K562 (cell line): ENCODE data around the gene LAMA5. TPM values are rescaled to one million over a fixed set of nuclear protein-coding genes. Genes with fewer than 3 reads are reported as not detected.

ENCODE experiments used
- ATAC-seq: fragments of 200-7000 bp; cut with Tn5 transposase; 3 replicates; pipeline ENCODE4 v1.9.1; 2020; ENCODE audit warnings: moderate library complexity
- BruUV-seq: library from RNA; stranded (reverse); fragments of 400-500 nt; replicated peaks from 2 replicates; lab custom pipeline; 2021; lab: Mats Ljungman, UMichigan
- CTCF ChIA-PET: fragments of 300-600 bp; formaldehyde crosslinking; extraction: SDS; loops from one replicate; lab custom pipeline; 2021; ENCODE audit warnings: low intra/inter-chr PET ratio; lab: Yijun Ruan, JAX
- POLR2A ChIA-PET: fragments of 300-600, 350-650 bp; sonication (Branson Sonifier 250); formaldehyde crosslinking; extraction: SDS; loops from one replicate; lab custom pipeline; 2021; ENCODE audit warnings: antibody characterized with exemption, inconsistent platforms; lab: Yijun Ruan, JAX
- DNase-seq, 4 experiments: peaks; one replicate each; pipeline versions ENCODE4 v3.0.0 to v3.0.0-alpha.2; 2011 to 2018; ENCODE audit warnings: low spot score in 3 of 4, mixed read lengths in 3 of 4; ENCODE audit errors: extremely low read depth in 1 of 4
- FAIRE-seq: peaks from 2 replicates; lab custom pipeline; 2011; peaks lifted over from hg19 to GRCh38; lab: Jason Lieb, UNC
- H2AFZ ChIP-seq: 2 replicates; pipeline ENCODE4 v1.6.0; 2011; ENCODE audit warnings: low read depth, low read length, control low read depth, inconsistent platforms
- H3K27ac ChIP-seq: fragments of 200-600 bp; 3 replicates; pipeline ENCODE4 v1.8.0; 2011; ENCODE audit warnings: low read depth, mild to moderate bottlenecking, control low read depth, inconsistent platforms, low read length, moderate library complexity, mixed read lengths; ENCODE audit errors: extremely low read depth
- H3K27me3 ChIP-seq, 2 experiments: fragments of 300-600 bp in 1 of 2; 2 replicates in 1 of 2; 3 replicates in 1 of 2; pipeline versions ENCODE4 v1.6.0 to v1.8.0; 2011; ENCODE audit warnings: inconsistent platforms in 2 of 2, low read length in 2 of 2, mild to moderate bottlenecking in 1 of 2, mixed read lengths in 1 of 2, moderate library complexity in 1 of 2; ENCODE audit not compliant: control insufficient read depth in 2 of 2, insufficient read depth in 2 of 2
- H3K36me3 ChIP-seq: fragments of 300-600 bp; 3 replicates; pipeline ENCODE4 v1.8.0; 2011; ENCODE audit warnings: mild to moderate bottlenecking, low read length, inconsistent platforms; ENCODE audit not compliant: control insufficient read depth, insufficient read depth
- H3K4me1 ChIP-seq, 2 experiments: fragments of 200-600 bp in 1 of 2; replicated peaks in 1 of 2; 2 replicates in 1 of 2; 3 replicates in 1 of 2; pipeline versions ENCODE4 v1.5.1 to v1.8.0; 2011; ENCODE audit warnings: inconsistent platforms in 2 of 2, low read length in 2 of 2, mild to moderate bottlenecking in 1 of 2, mixed read lengths in 1 of 2, moderate library complexity in 1 of 2; ENCODE audit not compliant: control insufficient read depth in 2 of 2, insufficient read depth in 2 of 2
- H3K4me2 ChIP-seq: 2 replicates; pipeline ENCODE4 v1.6.1; 2011; ENCODE audit warnings: low read length, control low read depth, inconsistent platforms, mixed read lengths; ENCODE audit not compliant: insufficient read depth
- H3K4me3 ChIP-seq: fragments of 200-600 bp; sonication (generic), shearing (Covaris generic); 2 replicates; pipeline ENCODE4 v1.5.1; 2016; ENCODE audit warnings: control low read depth, inconsistent platforms
- H3K79me2 ChIP-seq: fragments of 200-600 bp; 3 replicates; pipeline ENCODE4 v1.8.0; 2011; ENCODE audit warnings: low read length, inconsistent platforms; ENCODE audit not compliant: control insufficient read depth, insufficient read depth
- H3K9ac ChIP-seq, 2 experiments: 2 replicates each; pipeline versions ENCODE4 v1.6.0 to v1.6.1; 2011; ENCODE audit warnings: low read depth in 2 of 2, low read length in 2 of 2, control low read depth in 1 of 2, inconsistent platforms in 1 of 2, mild to moderate bottlenecking in 1 of 2, mixed read lengths in 1 of 2; ENCODE audit not compliant: insufficient read depth in 1 of 2
- H3K9me1 ChIP-seq: one replicate; pipeline ENCODE4 v1.6.0; 2011; ENCODE audit warnings: inconsistent platforms, mild to moderate bottlenecking, low read length, moderate library complexity; ENCODE audit not compliant: control insufficient read depth, insufficient read depth
- H3K9me3 ChIP-seq: replicated peaks from 2 replicates; pipeline ENCODE4 v1.5.1; 2011; ENCODE audit warnings: low read depth, low read length, inconsistent platforms; ENCODE audit not compliant: control insufficient read depth, insufficient read depth
- H4K20me1 ChIP-seq: replicated peaks from 2 replicates; pipeline ENCODE4 v1.6.1; 2011; ENCODE audit warnings: low read length, inconsistent platforms, mixed read lengths; ENCODE audit not compliant: control insufficient read depth, insufficient read depth
- ELF4 ChIP-seq: fragments of 450-650 bp; formaldehyde crosslinking; IDR thresholded peaks from 2 replicates; pipeline ENCODE4 v1.4.0; 2022; ENCODE audit warnings: missing genetic modification characterization
- GABPA ChIP-seq: fragments of 200-800 bp; sonication (Bioruptor generic); conservative IDR thresholded peaks from 2 replicates; pipeline ENCODE4 v1.6.1; 2016; ENCODE audit warnings: low read depth, missing genetic modification characterization, missing compliant biosample characterization
- GATAD2A ChIP-seq: fragments of 450-650 bp; IDR thresholded peaks from 2 replicates; pipeline ENCODE4 v1.6.1; 2017
- GTF2E2 ChIP-seq: fragments of 200-800 bp; sonication (Bioruptor generic); IDR thresholded peaks from 2 replicates; pipeline ENCODE4 v1.6.1; 2016; ENCODE audit warnings: missing genetic modification characterization, missing compliant biosample characterization
- HDGF ChIP-seq: fragments of 450-650 bp; IDR thresholded peaks from 2 replicates; pipeline ENCODE4 v1.6.1; 2016
- HEY1 ChIP-seq: fragments of 250-450 bp; sonication (Bioruptor Pico); IDR thresholded peaks from 2 replicates; pipeline ENCODE4 v1.5.0; 2020; ENCODE audit warnings: mild to moderate bottlenecking, moderate library complexity, borderline replicate concordance
- HMG20B ChIP-seq: fragments of 250-450 bp; sonication (Bioruptor Pico); IDR thresholded peaks from 2 replicates; pipeline ENCODE4 v1.5.0; 2021; ENCODE audit warnings: mild to moderate bottlenecking
- LARP7 ChIP-seq: fragments of 450-650 bp; IDR thresholded peaks from 2 replicates; pipeline ENCODE4 v1.6.1; 2016
- NR2C2 ChIP-seq, 2 experiments: fragments of 200-800 bp in 1 of 2; sonication (Bioruptor generic) in 1 of 2; sonication (generic) in 1 of 2; formaldehyde crosslinking in 1 of 2; IDR thresholded peaks; 2 replicates each; pipeline versions ENCODE4 v1.6.1 to v1.8.0; 2016 to 2022; ENCODE audit warnings: mild to moderate bottlenecking in 1 of 2, missing compliant biosample characterization in 1 of 2, missing genetic modification characterization in 1 of 2, missing genetic modification reagents in 1 of 2
- OTX1 ChIP-seq: fragments of 450-650 bp; formaldehyde crosslinking; IDR thresholded peaks from 2 replicates; pipeline ENCODE4 v1.4.0; 2022; ENCODE audit warnings: mild to moderate bottlenecking
- PCBP1 ChIP-seq: fragments of 200-400 bp; formaldehyde crosslinking; IDR thresholded peaks from 2 replicates; pipeline ENCODE4 v1.6.1; 2018; ENCODE audit warnings: mild to moderate bottlenecking, low read depth, low read length; ENCODE audit not compliant: poor library complexity, severe bottlenecking
- POLR2G ChIP-seq: fragments of 200-400 bp; formaldehyde crosslinking; IDR thresholded peaks from 2 replicates; pipeline ENCODE4 v1.6.1; 2017; ENCODE audit warnings: low read depth, mild to moderate bottlenecking, antibody characterized with exemption, low read length, moderate library complexity
- RB1 ChIP-seq: fragments of 450-650 bp; IDR thresholded peaks from 2 replicates; pipeline ENCODE4 v1.6.1; 2017; ENCODE audit warnings: low read depth, mild to moderate bottlenecking
- RBBP5 ChIP-seq: fragments of 200-600 bp; sonication (generic); IDR thresholded peaks from 2 replicates; pipeline ENCODE4 v1.6.1; 2012; ENCODE audit warnings: borderline replicate concordance, mild to moderate bottlenecking, low read length, control low read depth, inconsistent platforms; ENCODE audit not compliant: insufficient read depth, poor library complexity, severe bottlenecking
- SMARCA5 ChIP-seq: fragments of 450-650 bp; IDR thresholded peaks from 2 replicates; pipeline ENCODE4 v1.6.1; 2016
- ZKSCAN1 ChIP-seq: fragments of 150-350 bp; IDR thresholded peaks from 2 replicates; pipeline ENCODE4 v1.6.1; 2016; ENCODE audit warnings: low read depth, low read length
- ZNF12 ChIP-seq: sonication (generic); formaldehyde crosslinking; IDR thresholded peaks from 2 replicates; pipeline ENCODE4 v1.4.0; 2020; ENCODE audit warnings: mild to moderate bottlenecking, missing genetic modification reagents
- ZNF239 ChIP-seq: fragments of 250-450 bp; sonication (Bioruptor Pico); IDR thresholded peaks from 2 replicates; pipeline ENCODE4 v1.4.0; 2020; ENCODE audit warnings: mild to moderate bottlenecking
- ZNF253 ChIP-seq: fragments of 250-450 bp; sonication (Bioruptor Pico); conservative IDR thresholded peaks from 2 replicates; pipeline ENCODE4 v1.6.1; 2021; ENCODE audit warnings: mild to moderate bottlenecking
- ZNF561 ChIP-seq: fragments of 450-650 bp; formaldehyde crosslinking; conservative IDR thresholded peaks from 2 replicates; pipeline ENCODE4 v1.4.0; 2020; ENCODE audit warnings: mild to moderate bottlenecking, moderate library complexity
- ZNF707 ChIP-seq: fragments of 250-450 bp; sonication (Bioruptor Pico); conservative IDR thresholded peaks from 2 replicates; pipeline ENCODE4 v1.8.0; 2022; ENCODE audit warnings: inconsistent platforms, mild to moderate bottlenecking, moderate library complexity
- ZNF717 ChIP-seq: fragments of 250-450 bp; sonication (Bioruptor Pico); IDR thresholded peaks from 2 replicates; pipeline ENCODE4 v1.5.0; 2021
- WGBS: fragments of 100-300 bp; shearing (Covaris generic); methylation state at CpG from one replicate; pipeline ENCODE4 v1.1.6; 2016; ENCODE audit warnings: low coverage, mixed read lengths; ENCODE audit not compliant: insufficient coverage; ENCODE audit errors: missing lambda C conversion rate; 5-methylcytosine and 5-hydroxymethylcytosine counted together
- in situ Hi-C: fragments of 300-500 bp; cut with MboI; formaldehyde crosslinking; loops from 4 replicates; pipeline ENCODE4 v1.15.0; 2018; ENCODE audit warnings: inconsistent platforms, mixed read lengths
- intact Hi-C: fragments of 100-400 bp; cut with micrococcal nuclease; formaldehyde crosslinking; loops from 2 replicates; pipeline ENCODE4 v1.14.2; 2022
- polyA plus RNA-seq, 8 experiments: library from polyadenylated mRNA; depleted of rRNA in 4 of 8; stranded (reverse) in 5 of 8; unstranded in 3 of 8; fragments of >200 nt; fragmentation: Nextera tagmentation in 2 of 8; fragmentation: Illumina TruSeq in 1 of 8; extraction: Ambion mirVana in 2 of 8; extraction: Trizol in 1 of 8; gene quantifications; 2 replicates each; pipeline versions ENCODE4 v1.2.1 to v1.2.3, GENCODE V29; 2011 to 2014; ENCODE audit warnings: inconsistent platforms in 1 of 8, missing spikeins in 1 of 8
- total RNA-seq, 7 experiments: library from RNA; depleted of rRNA in 6 of 7; stranded (reverse); fragments of >200 nt in 6 of 7; fragmentation: Illumina TruSeq in 2 of 7; extraction: Trizol in 2 of 7; gene quantifications; 2 replicates each; pipeline versions ENCODE4 v1.2.1 to v1.2.3, GENCODE V29; 2011 to 2021; ENCODE audit warnings: low replicate concordance in 1 of 7
- TF ChIP-seq, protein P1 (sequence below), 2 experiments: fragments of 450-650 bp; IDR thresholded peaks; 2 replicates each; pipeline ENCODE4 v1.6.1; 2016

Gene LAMA5
- total and polyA plus RNA-seq, 9 of the 15 experiments (the other 6 are each of a cell fraction or from before 2014, with no cell fraction given), result 0.31 to 101 (median 7.8) TPM

DNA sequence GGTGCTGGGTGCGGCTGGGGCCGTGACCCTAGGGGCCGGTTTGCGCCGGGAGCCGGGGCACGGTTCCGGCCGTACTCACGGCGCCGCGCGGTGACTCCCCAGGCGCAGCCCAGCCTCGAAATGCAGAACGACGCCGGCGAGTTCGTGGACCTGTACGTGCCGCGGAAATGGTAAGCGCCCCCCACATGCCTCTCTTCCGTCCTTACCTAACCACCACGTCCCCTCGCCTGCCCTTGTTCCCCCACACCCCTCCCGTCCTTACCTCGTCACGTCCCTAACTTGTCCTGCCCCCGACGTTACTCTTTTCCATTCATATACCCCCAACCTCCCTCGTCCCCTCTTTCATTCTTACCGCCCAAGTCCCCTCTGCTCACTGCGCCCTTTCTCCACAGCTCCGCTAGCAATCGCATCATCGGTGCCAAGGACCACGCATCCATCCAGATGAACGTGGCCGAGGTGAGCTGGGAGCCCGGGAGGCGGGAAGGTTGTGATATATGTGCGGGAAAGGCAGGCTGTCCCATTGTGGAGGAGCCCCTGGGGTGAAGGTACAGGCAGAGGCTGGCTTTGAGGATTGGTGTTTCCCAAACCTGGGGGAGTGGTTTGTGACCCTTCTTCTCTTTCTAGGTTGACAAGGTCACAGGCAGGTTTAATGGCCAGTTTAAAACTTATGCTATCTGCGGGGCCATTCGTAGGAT, 20.3 kb upstream of the LAMA5 start:
- DNase-seq, result peak in 2 of 4 experiments; percentile 41 to 45
- TF ChIP-seq HDGF (peak; percentile 91), ZNF239 (CRISPR knock-in tag) (no peak), GATAD2A (no peak), ZNF253 (no peak), GABPA (tag) (peak; percentile 92), GTF2E2 (tag) (peak; percentile 59), HEY1 (no peak), POLR2G (peak; percentile 72), OTX1 (CRISPR knock-in tag) (peak; percentile 67; the same call in 1 of the 2 replicates), RB1 (no peak), ZNF717 (0 out of 2 replicates have a peak, but pooled peaks have one; percentile 31), ZNF561 (CRISPR knock-in tag) (0 out of 2 replicates have a peak, but pooled peaks have one; percentile 23), RBBP5 (peak; percentile 59), ZNF12 (CRISPR knock-in tag) (0 out of 2 replicates have a peak, but pooled peaks have one; percentile 22), NR2C2 (CRISPR knock-in tag; IDR thresholded peaks at IDR 0.05) (no peak), NR2C2 (tag; IDR thresholded peaks at IDR 0.05) (peak; percentile 97), ZKSCAN1 (no peak), SMARCA5 (0 out of 2 replicates have a peak, but pooled peaks have one; percentile 30), LARP7 (peak; percentile 87), HMG20B (CRISPR knock-in tag) (0 out of 2 replicates have a peak, but pooled peaks have one; percentile 51), PCBP1 (peak; percentile 5), ELF4 (CRISPR knock-in tag) (0 out of 2 replicates have a peak, but pooled peaks have one; percentile 58), ZNF707 (CRISPR knock-in tag) (no peak)
- TF ChIP-seq, protein P1, sequence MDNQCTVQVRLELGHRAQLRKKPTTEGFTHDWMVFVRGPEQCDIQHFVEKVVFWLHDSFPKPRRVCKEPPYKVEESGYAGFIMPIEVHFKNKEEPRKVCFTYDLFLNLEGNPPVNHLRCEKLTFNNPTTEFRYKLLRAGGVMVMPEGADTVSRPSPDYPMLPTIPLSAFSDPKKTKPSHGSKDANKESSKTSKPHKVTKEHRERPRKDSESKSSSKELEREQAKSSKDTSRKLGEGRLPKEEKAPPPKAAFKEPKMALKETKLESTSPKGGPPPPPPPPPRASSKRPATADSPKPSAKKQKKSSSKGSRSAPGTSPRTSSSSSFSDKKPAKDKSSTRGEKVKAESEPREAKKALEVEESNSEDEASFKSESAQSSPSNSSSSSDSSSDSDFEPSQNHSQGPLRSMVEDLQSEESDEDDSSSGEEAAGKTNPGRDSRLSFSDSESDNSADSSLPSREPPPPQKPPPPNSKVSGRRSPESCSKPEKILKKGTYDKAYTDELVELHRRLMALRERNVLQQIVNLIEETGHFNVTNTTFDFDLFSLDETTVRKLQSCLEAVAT (IDR thresholded peaks at IDR 0.05), result peak; percentile 55 to 65; a peak in 2 of 4 replicates

More for the DNA sequence above, 20.3 kb upstream of the LAMA5 start:
- H3K9me3 ChIP-seq, result no peaks in the 10 kb centered on the region
- FAIRE-seq (peak; percentile 46), ATAC-seq (no peak; the same call in 1 of the 3 replicates)
- H3K4me2 ChIP-seq, result peak overlapping the region; percentile 100
- peak overlapping the region; percentile 99 for H3K9ac ChIP-seq
- peaks cover 7% of the 10 kb centered on the region for H3K9me1 ChIP-seq
- peak overlapping the region; percentile 95 for H3K27ac ChIP-seq
- H3K27me3 ChIP-seq, result no peaks in the 10 kb centered on the region
- CTCF ChIA-PET, result interaction anchor here (1.9 kb wide), 1 partner anchor 85 kb away, joined by 7 read pairs; the partner anchor contains the start of gene ADRM1
- no TSS peak for BruUV-seq
- H3K36me3 ChIP-seq, result peaks cover 54% of the 10 kb centered on the region
- peaks cover 13 to 41% of the 10 kb centered on the region in 2 experiments; a peak in 4 of 5 replicates for H3K4me1 ChIP-seq
- in situ Hi-C loops, result no loop called here
- 0 out of 2 replicates have a peak overlapping the region, but pooled peaks have one; percentile 7 for H2AFZ ChIP-seq
- peaks cover 12% of the 10 kb centered on the region for H4K20me1 ChIP-seq
- H3K4me3 ChIP-seq, result peak overlapping the region; percentile 100
- intact Hi-C loops, result loop anchor here (10.0 kb wide), 1 partner anchor 243 kb away; the partner anchor contains the start of genes PSMA7 and SS18L1
- H3K79me2 ChIP-seq, result peaks cover 59% of the 10 kb centered on the region
- WGBS, result under 1% methylated on average over 34 of the region's 47 CpGs
- POLR2A ChIA-PET, result interaction anchor here (0.6 to 5.1 kb wide), 14 partner anchors 9 to 495 kb away, joined by 3 to 28 read pairs (median 4); partner anchors contain the start of genes CABLES2 and LAMA5
